ENCODE results near the gene FSTL1.
"Not testable (repeated sequence)": the region's sequence is repeated elsewhere in the genome, so short reads cannot be mapped to it uniquely, and the experiment has no call there.

FSTL1 gene

GRCh38 chr3:120418446-120418845, 32.3 kb downstream of the FSTL1 start:
- no peak for DNase-seq (ENCODE audit: low read depth)

GRCh38 chr3:120417272-120417911, 33.4 kb downstream of the FSTL1 start:
- peak; percentile 68 for DNase-seq (ENCODE audit: low read depth)

GRCh38 chr3:120416868-120417267, 33.9 kb downstream of the FSTL1 start:
- DNase-seq (ENCODE audit: low read depth) = no peak

GRCh38 chr3:120415756-120416155, 35.0 kb downstream of the FSTL1 start:
- DNase-seq (ENCODE audit: low read depth) = no peak

GRCh38 chr3:120410541-120410940, 40.3 kb downstream of the FSTL1 start:
- DNase-seq (ENCODE audit: low read depth) = no peak

- DNase-seq (ENCODE audit: low read depth) = no peak
Measured at GRCh38 chr3:120410116-120410515, 40.7 kb downstream of the FSTL1 start.

GRCh38 chr3:120407508-120408287, 43.1 kb downstream of the FSTL1 start:
- no peak for DNase-seq (ENCODE audit: low read depth)

GRCh38 chr3:120404876-120405275, 45.9 kb downstream of the FSTL1 start:
- no peak for DNase-seq (ENCODE audit: low read depth)

- no peak for DNase-seq (ENCODE audit: low read depth)
Measured at GRCh38 chr3:120402257-120402656, 48.5 kb downstream of the FSTL1 start.

GRCh38 chr3:120399372-120399771, 51.4 kb downstream of the FSTL1 start:
- DNase-seq (ENCODE audit: low read depth) = no peak

- no peak for DNase-seq (ENCODE audit: low read depth)
Measured at GRCh38 chr3:120396469-120396868, 54.3 kb downstream of the FSTL1 start.

GRCh38 chr3:120394347-120394746, 56.4 kb downstream of the FSTL1 start:
- no peak for DNase-seq (ENCODE audit: low read depth)

GRCh38 chr3:120393761-120394160, 57.0 kb downstream of the FSTL1 start:
- DNase-seq (ENCODE audit: low read depth) = no peak

- DNase-seq (ENCODE audit: low read depth) = no peak
Measured at GRCh38 chr3:120393243-120393642, 57.5 kb downstream of the FSTL1 start.

GRCh38 chr3:120382941-120383447, 67.8 kb downstream of the FSTL1 start:
- DNase-seq (ENCODE audit: low read depth) = no peak

- DNase-seq (ENCODE audit: low read depth) = no peak
Measured at GRCh38 chr3:120381503-120381902, 69.3 kb downstream of the FSTL1 start.

GRCh38 chr3:120377948-120378347, 72.8 kb downstream of the FSTL1 start:
- DNase-seq (ENCODE audit: low read depth) = not testable (repeated sequence)

GRCh38 chr3:120370463-120370862, 80.3 kb downstream of the FSTL1 start:
- DNase-seq (ENCODE audit: low read depth) = no peak

- no peak for DNase-seq (ENCODE audit: low read depth)
Measured at GRCh38 chr3:120369037-120369467, 81.7 kb downstream of the FSTL1 start.

GRCh38 chr3:120368172-120368571, 82.6 kb downstream of the FSTL1 start:
- DNase-seq (ENCODE audit: low read depth) = no peak

- no peak for DNase-seq (ENCODE audit: low read depth)
Measured at GRCh38 chr3:120364821-120365220, 86.0 kb downstream of the FSTL1 start.

- DNase-seq (ENCODE audit: low read depth) = no peak
Measured at GRCh38 chr3:120364101-120364500, 86.7 kb downstream of the FSTL1 start.

GRCh38 chr3:120357807-120358206, 93.0 kb downstream of the FSTL1 start:
- DNase-seq (ENCODE audit: low read depth) = no peak
